RKO (cell line): ENCODE results near the gene NOCT.
"Not testable (repeated sequence)": the region's sequence is repeated elsewhere in the genome, so short reads cannot be mapped to it uniquely, and the experiment has no call there.

ENCODE experiments used
- DNase-seq: peaks from one replicate; pipeline ENCODE4 v3.0.0-alpha.2; 2016; ENCODE audit warnings: low spot score

The NOCT gene, protein sequence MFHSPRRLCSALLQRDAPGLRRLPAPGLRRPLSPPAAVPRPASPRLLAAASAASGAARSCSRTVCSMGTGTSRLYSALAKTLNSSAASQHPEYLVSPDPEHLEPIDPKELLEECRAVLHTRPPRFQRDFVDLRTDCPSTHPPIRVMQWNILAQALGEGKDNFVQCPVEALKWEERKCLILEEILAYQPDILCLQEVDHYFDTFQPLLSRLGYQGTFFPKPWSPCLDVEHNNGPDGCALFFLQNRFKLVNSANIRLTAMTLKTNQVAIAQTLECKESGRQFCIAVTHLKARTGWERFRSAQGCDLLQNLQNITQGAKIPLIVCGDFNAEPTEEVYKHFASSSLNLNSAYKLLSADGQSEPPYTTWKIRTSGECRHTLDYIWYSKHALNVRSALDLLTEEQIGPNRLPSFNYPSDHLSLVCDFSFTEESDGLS

GRCh38 chr4:139015269-139015947, at the start of gene NOCT:
NOCT (plus strand) TSS chr4:139015781; CDS start chr4:139015982, 201 bp downstream.
- DNase-seq: peak; percentile 91

- no peak for DNase-seq
Measured at GRCh38 chr4:138967313-138967712, 48.3 kb upstream of the NOCT start.

DNA sequence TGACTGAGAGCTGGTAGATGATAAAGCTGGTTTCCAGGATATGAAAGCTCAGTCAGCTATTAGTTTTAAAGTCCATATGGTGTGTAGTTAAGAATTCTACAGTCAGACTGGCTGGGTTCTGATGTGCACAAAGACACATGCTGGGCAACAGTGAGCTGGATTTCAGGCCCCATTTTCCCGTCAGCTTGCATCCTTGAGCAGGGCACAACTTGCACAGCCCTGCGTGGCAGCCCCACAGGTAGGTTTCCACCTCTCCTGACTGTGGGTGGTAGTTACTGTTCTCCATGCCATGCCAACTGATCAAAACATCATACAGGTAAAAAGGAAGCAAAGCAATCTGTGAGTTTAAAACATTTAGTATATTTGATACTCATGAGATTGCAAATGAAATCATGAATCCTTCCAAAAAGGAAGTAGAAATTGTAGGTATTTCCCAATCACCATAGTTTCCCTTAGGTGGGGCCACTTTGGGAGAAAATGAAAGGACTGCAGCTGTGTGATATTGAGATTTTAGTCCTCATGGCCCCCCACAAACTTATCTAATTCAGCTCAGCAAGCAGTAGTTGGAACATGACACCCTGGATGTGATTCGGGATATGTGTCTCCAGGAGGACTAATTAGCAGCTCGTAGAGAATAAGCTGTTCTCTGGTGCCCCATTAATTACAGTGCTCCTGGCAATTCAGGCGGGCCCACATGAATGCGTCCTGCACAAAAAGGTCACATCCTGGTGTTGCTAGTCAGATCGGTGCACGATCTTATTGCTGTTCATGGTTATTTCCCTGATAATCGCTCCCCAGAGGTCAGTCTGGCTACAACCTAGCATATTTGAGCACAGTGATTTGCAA, 42.4 kb upstream of the NOCT start:
- no peak for DNase-seq

GRCh38 chr4:138975225-138975624, 40.4 kb upstream of the NOCT start:
- no peak for DNase-seq

DNA sequence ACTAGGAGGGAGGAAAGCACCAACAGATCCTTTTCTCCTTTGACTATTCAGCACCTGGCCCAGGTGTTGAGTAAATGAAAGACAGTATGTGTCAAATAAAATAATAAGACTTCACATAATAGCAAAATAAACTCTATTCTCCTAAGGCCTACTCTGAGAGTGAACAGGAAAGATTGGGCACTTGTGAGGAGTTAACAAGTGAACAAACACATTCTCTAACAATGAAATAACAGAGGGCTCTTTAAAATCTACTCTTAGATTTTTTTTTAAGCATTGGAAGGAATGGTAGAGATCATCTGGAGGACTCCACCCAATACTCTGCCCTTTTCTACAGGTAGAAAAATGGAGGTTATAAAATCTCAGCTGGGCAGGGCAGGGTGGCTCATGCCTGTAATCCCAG, 39.1 kb upstream of the NOCT start:
- DNase-seq: no peak

GRCh38 chr4:138977524-138977923, 38.1 kb upstream of the NOCT start:
- DNase-seq: no peak

DNA sequence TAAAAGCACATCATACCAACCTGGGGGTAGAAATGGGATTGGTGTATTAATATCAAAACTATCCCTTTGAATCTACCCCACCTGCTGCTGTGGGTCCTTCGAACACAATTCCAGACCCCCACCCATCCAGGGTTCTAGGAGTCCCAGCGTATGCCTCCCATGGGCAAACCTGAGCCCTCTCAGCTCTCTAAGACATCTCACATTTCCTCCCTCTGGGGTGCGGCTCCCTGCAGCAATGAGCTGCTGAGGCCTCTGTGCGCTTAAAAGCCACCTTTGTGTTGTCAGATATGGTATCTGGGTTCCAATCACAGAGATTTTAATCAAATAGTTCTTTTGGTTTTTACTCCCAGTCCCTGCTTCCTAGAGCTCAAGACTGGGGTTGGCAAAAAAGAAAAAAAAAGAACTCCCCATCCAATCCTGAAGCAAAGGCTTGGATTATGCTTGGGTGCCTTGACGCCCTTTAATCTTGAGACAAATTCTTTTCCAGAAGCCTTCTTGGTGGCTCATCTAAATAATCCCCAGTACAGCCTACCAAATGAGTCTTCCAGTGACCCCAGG, 37.5 kb upstream of the NOCT start:
- no peak for DNase-seq

GRCh38 chr4:138978600-138978999, 37.0 kb upstream of the NOCT start:
- no peak for DNase-seq

- DNase-seq: no peak
Measured at GRCh38 chr4:138979742-138980141, 35.8 kb upstream of the NOCT start.

DNA sequence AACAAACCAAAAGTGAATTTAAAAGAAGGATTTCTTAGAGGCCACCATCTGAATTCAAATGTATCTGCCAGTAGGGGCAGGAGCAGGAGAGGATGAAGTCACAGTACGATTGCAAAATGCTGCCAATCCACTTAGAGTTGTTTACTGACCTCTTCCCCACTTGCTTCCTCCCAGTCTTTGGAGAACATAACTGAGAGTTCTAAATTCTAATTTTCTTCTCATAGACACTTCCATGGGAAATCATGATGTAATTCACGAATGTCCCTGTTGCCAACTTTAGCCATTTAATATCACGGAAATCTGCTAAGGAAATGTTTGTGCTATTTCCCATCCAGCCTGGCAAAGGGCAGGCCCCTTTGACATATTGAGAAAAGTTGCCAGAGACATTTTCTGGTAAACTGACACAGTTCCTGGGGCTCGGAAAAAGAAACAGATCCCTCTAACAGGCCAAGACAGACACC, 33.6 kb upstream of the NOCT start:
- DNase-seq: peak; percentile 24

DNA sequence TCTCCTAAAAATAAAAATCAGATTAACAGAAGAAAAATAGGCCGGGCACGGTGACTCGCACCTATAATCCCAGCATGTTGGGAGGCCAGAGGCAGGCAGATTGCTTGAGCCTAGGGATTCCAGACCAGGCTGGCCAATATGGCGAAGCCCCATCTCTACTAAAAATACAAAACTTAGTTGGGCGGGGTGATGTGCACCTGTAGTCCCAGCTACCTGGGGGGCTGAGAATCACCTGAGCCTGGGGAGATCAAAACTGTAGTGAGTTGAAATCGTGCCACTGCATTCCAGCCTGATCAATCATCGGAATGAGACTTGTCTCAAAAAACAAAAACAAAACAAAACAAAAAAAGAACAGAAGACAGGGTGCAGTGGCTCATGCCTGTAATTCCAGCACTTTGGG, 32.8 kb upstream of the NOCT start:
- DNase-seq: no peak

GRCh38 chr4:138983690-138984089, 31.9 kb upstream of the NOCT start:
- no peak for DNase-seq

DNA sequence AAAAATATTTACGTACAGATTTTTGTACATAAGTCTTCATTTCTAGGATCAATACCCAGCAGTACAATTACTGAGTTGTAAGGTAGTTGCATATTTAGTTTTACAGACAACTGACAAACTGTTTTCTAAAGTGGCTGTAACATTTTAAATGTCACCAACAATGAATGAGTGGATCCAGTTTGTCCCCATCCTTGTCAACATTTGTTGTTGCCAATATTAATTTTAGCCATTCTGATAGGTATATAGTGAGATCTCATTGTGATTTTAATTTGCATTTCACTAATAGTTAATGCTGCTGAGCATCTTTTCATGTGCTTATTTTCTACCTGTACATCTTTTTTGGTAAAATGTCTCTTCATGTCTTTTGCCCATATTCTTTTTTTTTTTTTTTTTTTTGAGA, 30.9 kb upstream of the NOCT start:
- no peak for DNase-seq

GRCh38 chr4:138992676-138993075, 22.9 kb upstream of the NOCT start:
- no peak for DNase-seq

DNA sequence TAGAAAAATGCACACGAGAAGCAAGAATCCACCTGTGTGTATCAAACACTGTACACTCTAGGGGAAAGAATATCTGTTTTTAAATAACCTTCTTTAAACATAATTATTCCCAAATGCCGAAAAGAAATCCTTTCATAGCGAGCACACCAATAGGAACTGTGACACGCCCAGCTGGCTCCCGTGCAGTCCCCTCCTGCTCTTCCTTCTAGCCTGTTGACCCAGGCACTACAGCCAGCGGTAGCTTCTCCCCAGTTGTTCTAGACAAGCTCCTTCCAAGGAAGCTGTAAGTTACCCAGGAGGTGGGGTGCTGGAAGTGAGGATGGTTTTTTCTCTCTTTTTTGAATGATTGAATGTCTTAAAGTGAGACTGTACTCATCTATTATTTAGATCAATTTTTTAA, 19.5 kb upstream of the NOCT start:
- no peak for DNase-seq

DNA sequence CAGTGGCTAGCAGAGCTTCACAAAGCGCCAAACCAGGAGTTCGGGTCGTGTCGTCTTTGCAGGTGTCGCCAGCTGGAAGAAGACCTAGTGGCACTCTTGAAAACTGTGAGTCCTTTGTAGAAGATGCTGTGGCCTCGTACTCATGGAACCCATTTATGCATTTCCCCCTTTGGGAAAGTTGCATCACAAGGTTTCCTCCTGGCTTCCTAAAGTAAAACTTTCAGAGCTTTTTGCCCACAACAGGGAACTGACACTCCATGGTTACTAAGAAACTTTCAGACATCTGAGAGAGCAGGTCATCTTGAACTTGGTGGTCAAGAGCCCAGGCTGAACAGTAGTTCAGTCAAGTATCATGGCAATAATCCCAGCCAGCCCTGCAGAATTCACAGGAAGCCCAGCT, 15.9 kb upstream of the NOCT start:
- no peak for DNase-seq

DNA sequence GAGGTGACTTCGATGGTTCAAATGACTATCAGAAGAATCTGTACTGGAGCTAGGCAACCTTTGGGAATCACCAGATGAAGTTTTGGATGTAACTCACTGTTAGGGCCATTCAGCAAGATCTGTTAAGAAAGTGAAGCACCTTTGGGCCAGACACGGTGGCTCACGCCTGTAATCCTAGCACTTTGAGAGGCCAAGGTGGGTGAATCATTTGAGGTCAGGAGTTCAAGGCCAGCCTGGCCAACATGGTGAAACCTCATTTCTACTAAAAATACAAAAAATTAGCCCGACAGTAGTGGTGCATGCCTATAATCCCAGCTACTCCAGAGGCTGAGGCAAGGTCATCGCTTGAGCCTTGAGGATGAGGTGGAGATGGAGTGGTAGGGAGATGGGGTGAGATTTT, 15.4 kb upstream of the NOCT start:
- not testable (repeated sequence) for DNase-seq

DNA sequence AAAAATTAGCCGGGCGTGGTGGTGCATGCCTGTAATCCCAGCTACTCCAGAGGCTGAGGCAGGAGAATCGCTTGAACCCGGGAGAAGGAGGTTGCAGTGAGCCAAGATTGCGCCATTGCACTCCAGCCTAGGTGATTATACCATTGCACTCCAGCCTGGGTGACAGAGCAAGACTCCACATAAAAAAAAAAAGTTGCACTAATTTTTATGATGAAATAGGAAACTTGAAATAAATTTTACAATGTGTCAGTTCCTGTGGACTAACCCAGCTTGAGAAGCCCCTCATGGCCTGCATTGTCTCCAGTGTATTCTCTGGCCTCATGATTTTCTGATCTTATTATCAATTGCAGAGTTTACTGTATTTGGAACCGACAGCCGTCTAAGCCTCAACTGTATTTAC, 14.2 kb upstream of the NOCT start:
- DNase-seq: not testable (repeated sequence)

DNA sequence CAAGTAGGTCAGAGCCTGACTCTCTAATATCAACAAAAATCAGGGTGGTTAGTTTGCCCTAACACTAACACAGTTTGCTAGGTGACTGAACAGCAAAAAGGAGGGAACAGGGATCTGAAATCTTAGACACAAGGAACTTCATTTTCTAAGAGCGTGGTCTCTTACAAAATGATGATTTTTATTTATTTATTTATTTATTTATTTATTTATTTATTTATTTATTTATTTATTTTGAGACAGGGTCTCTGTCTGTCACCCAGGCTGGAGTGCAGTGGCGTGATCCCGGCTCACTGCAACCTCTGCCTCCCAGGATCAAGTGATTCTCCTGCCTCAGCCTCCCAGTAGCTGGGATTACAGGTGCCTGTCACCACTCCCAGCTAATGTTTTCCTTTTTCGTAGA, 11.9 kb upstream of the NOCT start:
- DNase-seq: not testable (repeated sequence)

- DNase-seq: no peak
Measured at GRCh38 chr4:139005774-139006173, 9.8 kb upstream of the NOCT start.

- DNase-seq: peak; percentile 46
Measured at GRCh38 chr4:139007640-139008039, 7.9 kb upstream of the NOCT start.

DNA sequence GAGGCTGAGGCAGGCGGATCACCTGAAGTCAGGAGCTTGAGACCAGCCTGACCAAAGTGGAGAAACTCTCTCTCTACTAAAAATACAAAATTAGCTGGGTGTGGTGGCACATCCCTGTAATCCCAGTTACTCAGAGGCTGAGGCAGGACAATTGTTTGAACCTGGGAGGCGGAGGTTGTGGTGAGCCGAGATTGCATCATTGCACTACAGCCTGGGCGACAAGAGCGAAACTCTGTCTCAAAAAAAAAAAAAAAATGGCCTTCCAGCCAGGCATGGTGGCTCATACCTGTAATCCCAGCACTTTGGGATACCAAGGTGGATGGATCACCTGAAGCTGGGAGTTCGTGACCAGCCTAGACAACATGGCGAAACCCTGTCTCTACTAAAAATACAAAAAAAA, 7.3 kb upstream of the NOCT start:
- not testable (repeated sequence) for DNase-seq
